H9 (cell line): Measurements from ENCODE around the gene CAVIN2. TPM values are rescaled to one million over a fixed set of nuclear protein-coding genes. Genes with fewer than 3 reads are reported as not detected.

Source experiments
- DNase-seq: peaks from one replicate; pipeline ENCODE4 v3.0.0-alpha.2; 2017
- H2AFZ ChIP-seq: one replicate; pipeline ENCODE4 v1.6.1; 2013; ENCODE audit warnings: mild to moderate bottlenecking, low read length, control low read depth, moderate library complexity
- H2AK5ac ChIP-seq: 2 replicates; pipeline ENCODE4 v1.6.1; 2013; ENCODE audit warnings: low read length, control low read depth, mixed read lengths; ENCODE audit not compliant: insufficient read length
- H2BK120ac ChIP-seq: one replicate; pipeline ENCODE4 v1.6.1; 2013; ENCODE audit warnings: low read depth, mild to moderate bottlenecking, low read length, control low read depth, inconsistent platforms; ENCODE audit not compliant: poor library complexity, severe bottlenecking
- H2BK12ac ChIP-seq: 2 replicates; pipeline ENCODE4 v1.6.1; 2013; ENCODE audit warnings: low read length, control low read depth, mixed read lengths, low read depth; ENCODE audit not compliant: insufficient read length
- H2BK15ac ChIP-seq: 2 replicates; pipeline ENCODE4 v1.6.1; 2013; ENCODE audit warnings: low read depth, low read length, control low read depth
- H2BK20ac ChIP-seq: one replicate; pipeline ENCODE4 v1.6.1; 2013; ENCODE audit warnings: low read depth, mild to moderate bottlenecking, low read length, control low read depth, inconsistent platforms; ENCODE audit not compliant: poor library complexity, severe bottlenecking
- H2BK5ac ChIP-seq: 2 replicates; pipeline ENCODE4 v1.6.1; 2013; ENCODE audit warnings: low read length, control low read depth, mixed read lengths; ENCODE audit not compliant: insufficient read length
- H3K14ac ChIP-seq: 2 replicates; pipeline ENCODE4 v1.6.1; 2013; ENCODE audit warnings: low read length, control low read depth; ENCODE audit not compliant: insufficient read depth
- H3K18ac ChIP-seq: 2 replicates; pipeline ENCODE4 v1.6.1; 2013; ENCODE audit warnings: low read depth, mild to moderate bottlenecking, mixed read lengths, low read length, control low read depth; ENCODE audit not compliant: insufficient read length
- H3K23ac ChIP-seq: 2 replicates; pipeline ENCODE4 v1.6.1; 2013; ENCODE audit warnings: low read length, control low read depth, mixed read lengths, low read depth; ENCODE audit not compliant: insufficient read length
- H3K23me2 ChIP-seq: 2 replicates; pipeline ENCODE4 v1.6.1; 2013; ENCODE audit warnings: low read depth, mild to moderate bottlenecking, mixed read lengths, low read length, control low read depth; ENCODE audit not compliant: insufficient read length, poor library complexity, severe bottlenecking
- H3K27ac ChIP-seq: 2 replicates; pipeline ENCODE4 v1.5.1; 2013; ENCODE audit warnings: low read length, control low read depth, mixed read lengths, low read depth; ENCODE audit not compliant: insufficient read length
- H3K27me3 ChIP-seq: 2 replicates; pipeline ENCODE4 v1.6.1; 2013; ENCODE audit warnings: low read length, control low read depth, inconsistent platforms; ENCODE audit not compliant: insufficient read depth
- H3K4ac ChIP-seq: 2 replicates; pipeline ENCODE4 v1.6.1; 2013; ENCODE audit warnings: low read depth, mild to moderate bottlenecking, control low read depth, inconsistent platforms, low read length, moderate library complexity
- H3K4me1 ChIP-seq: 2 replicates; pipeline ENCODE4 v1.6.1; 2013; ENCODE audit warnings: low read length, control low read depth, inconsistent platforms; ENCODE audit not compliant: insufficient read depth
- H3K4me2 ChIP-seq: 2 replicates; pipeline ENCODE4 v1.6.1; 2013; ENCODE audit warnings: low read length, control low read depth, mixed read lengths; ENCODE audit not compliant: insufficient read length, insufficient read depth
- H3K56ac ChIP-seq: 2 replicates; pipeline ENCODE4 v1.6.1; 2013; ENCODE audit warnings: low read depth, mild to moderate bottlenecking, mixed read lengths, low read length, control low read depth; ENCODE audit not compliant: insufficient read length
- H3K79me1 ChIP-seq: 2 replicates; pipeline ENCODE4 v1.6.1; 2013; ENCODE audit warnings: low read depth, mild to moderate bottlenecking, moderate library complexity, low read length, control low read depth, inconsistent platforms; ENCODE audit not compliant: insufficient read depth, poor library complexity, severe bottlenecking
- H3K79me2 ChIP-seq: 2 replicates; pipeline ENCODE4 v1.6.1; 2013; ENCODE audit warnings: low read length, control low read depth, inconsistent platforms; ENCODE audit not compliant: insufficient read depth
- H3K9ac ChIP-seq: 2 replicates; pipeline ENCODE4 v1.6.1; 2013; ENCODE audit warnings: low read length, control low read depth, mixed read lengths; ENCODE audit not compliant: insufficient read length; ENCODE audit errors: extremely low read depth
- H3K9me3 ChIP-seq: one replicate; pipeline ENCODE4 v1.6.1; 2013; ENCODE audit warnings: low read depth, low read length, inconsistent platforms; ENCODE audit not compliant: control insufficient read depth
- H3T11ph ChIP-seq: one replicate; pipeline ENCODE4 v1.6.1; 2013; ENCODE audit warnings: mild to moderate bottlenecking, low read length, control low read depth, inconsistent platforms
- H4K20me1 ChIP-seq: one replicate; pipeline ENCODE4 v1.6.1; 2013; ENCODE audit not compliant: control insufficient read depth, insufficient read length, insufficient read depth
- H4K5ac ChIP-seq: 2 replicates; pipeline ENCODE4 v1.6.1; 2013; ENCODE audit warnings: low read depth, mild to moderate bottlenecking, mixed read lengths, low read length, control low read depth; ENCODE audit not compliant: insufficient read length
- H4K8ac ChIP-seq: replicated peaks from 2 replicates; pipeline ENCODE4 v1.6.1; 2013; ENCODE audit warnings: low read length, control low read depth, mixed read lengths, low read depth; ENCODE audit not compliant: insufficient read length
- H4K91ac ChIP-seq: 2 replicates; pipeline ENCODE4 v1.6.1; 2013; ENCODE audit warnings: low read depth, mild to moderate bottlenecking, moderate library complexity, mixed read lengths, low read length, control low read depth; ENCODE audit not compliant: insufficient read length
- H3K27ac Mint-ChIP-seq, 3 experiments: 2 replicates in 2 of 3; 3 replicates in 1 of 3; pipeline ENCODE4 v1.8.0; 2020 to 2021; ENCODE audit warnings: mixed read lengths in 3 of 3, mild to moderate bottlenecking in 1 of 3, moderate library complexity in 1 of 3
- H3K27me3 Mint-ChIP-seq: 2 replicates; pipeline ENCODE4 v1.8.0; 2021; ENCODE audit warnings: low read depth, mild to moderate bottlenecking, moderate library complexity, mixed read lengths
- H3K36me3 Mint-ChIP-seq, 3 experiments: 2 replicates in 2 of 3; 3 replicates in 1 of 3; pipeline ENCODE4 v1.8.0; 2020 to 2021; ENCODE audit warnings: low read depth in 3 of 3, mixed read lengths in 3 of 3; ENCODE audit not compliant: insufficient read depth in 1 of 3
- H3K4me1 Mint-ChIP-seq, 2 experiments: 2 replicates each; pipeline ENCODE4 v1.8.0; 2020; ENCODE audit warnings: mixed read lengths in 2 of 2
- H3K4me3 Mint-ChIP-seq, 2 experiments: 2 replicates in 1 of 2; 3 replicates in 1 of 2; pipeline ENCODE4 v1.8.0; 2020 to 2021; ENCODE audit warnings: mild to moderate bottlenecking in 2 of 2, mixed read lengths in 2 of 2, moderate library complexity in 1 of 2
- H3K9me3 Mint-ChIP-seq, 2 experiments: 2 replicates in 1 of 2; 3 replicates in 1 of 2; pipeline ENCODE4 v1.8.0; 2020; ENCODE audit warnings: mild to moderate bottlenecking in 2 of 2, mixed read lengths in 2 of 2, moderate library complexity in 1 of 2
- WGBS: extraction: QIAGEN DNeasy Blood & Tissue Kit; methylation state at CpG from one replicate; pipeline ENCODE4 v1.1.7; 2013; ENCODE audit warnings: missing lambda C conversion rate, low lambda C conversion rate, mixed read lengths; ENCODE audit not compliant: insufficient read length; ENCODE audit errors: extremely low coverage; 5-methylcytosine and 5-hydroxymethylcytosine counted together
- total RNA-seq: library from RNA; stranded (reverse); gene quantifications from 2 replicates; pipeline ENCODE4 v1.2.1, GENCODE V29; 2021
- TF ChIP-seq, protein P1 (sequence below): fragments of 200-600 bp; sonication (generic); conservative IDR thresholded peaks from 3 replicates; pipeline ENCODE4 v1.8.0; 2021; ENCODE audit warnings: antibody characterized with exemption, mild to moderate bottlenecking

CAVIN2 gene
- total RNA-seq, 1 experiment from 2014 or later: not detected

DNA sequence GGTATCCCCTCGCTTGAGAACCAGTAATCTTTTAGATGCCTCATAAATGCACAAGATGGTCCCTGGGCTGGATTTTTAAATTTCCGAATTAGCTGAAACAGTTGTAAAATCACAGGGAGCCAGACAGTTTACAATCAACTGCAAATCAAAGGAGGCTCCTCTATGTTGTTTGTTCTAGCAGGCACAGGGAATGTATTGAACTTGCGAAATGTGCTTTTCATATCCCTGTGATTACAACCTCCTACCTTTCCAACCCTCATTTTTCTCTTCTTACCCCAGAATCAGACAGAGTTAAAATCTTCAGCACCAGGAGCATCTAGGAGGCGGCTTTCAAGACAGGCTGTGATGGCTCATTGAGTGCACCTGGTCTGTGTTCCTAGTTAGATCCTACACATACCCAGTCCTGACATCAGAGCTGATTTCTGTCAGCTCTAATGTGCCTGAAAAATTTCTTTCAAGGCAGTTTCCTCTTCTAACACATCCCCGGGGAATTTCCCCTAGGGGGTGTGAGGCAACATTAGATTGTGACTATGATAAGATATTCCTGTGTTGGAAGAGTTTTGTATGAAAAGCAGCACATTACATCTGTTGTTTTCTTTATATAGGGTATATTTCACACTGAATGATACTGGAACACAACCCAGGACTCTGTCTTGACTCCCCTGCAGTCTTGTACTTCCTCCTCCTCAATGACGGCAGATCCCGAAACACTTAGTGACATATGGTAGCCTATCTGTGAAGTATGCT is 17.9 kb upstream of the CAVIN2 start:
- Histone ChIP-seq H2BK15ac (no peak overlapping the region), H4K8ac (no peak overlapping the region), H3K4me2 (no peak overlapping the region), H2BK20ac (no peak overlapping the region), H3K27me3 (no peaks in the 10 kb centered on the region), H3K18ac (no peak overlapping the region), H3K56ac (no peak overlapping the region), H3K27ac (no peak overlapping the region), H3K4ac (no peak overlapping the region), H3K79me2 (no peaks in the 10 kb centered on the region), H3T11ph (no peak overlapping the region), H3K14ac (no peak overlapping the region), H3K4me1 (no peaks in the 10 kb centered on the region), H3K23me2 (no peaks in the 10 kb centered on the region), H2BK12ac (no peak overlapping the region), H4K20me1 (no peaks in the 10 kb centered on the region), H4K91ac (no peak overlapping the region), H3K23ac (no peak overlapping the region), H3K9ac (no peak overlapping the region), H2AFZ (no peak overlapping the region), H4K5ac (no peak overlapping the region), H2BK120ac (no peak overlapping the region), H3K9me3 (no peaks in the 10 kb centered on the region), H3K79me1 (no peaks in the 10 kb centered on the region), H2AK5ac (no peak overlapping the region), H2BK5ac (no peak overlapping the region)
- H3K4me1 Mint-ChIP-seq: peaks cover 27 to 35% of the 10 kb centered on the region in 2 experiments
- TF ChIP-seq, protein P1, sequence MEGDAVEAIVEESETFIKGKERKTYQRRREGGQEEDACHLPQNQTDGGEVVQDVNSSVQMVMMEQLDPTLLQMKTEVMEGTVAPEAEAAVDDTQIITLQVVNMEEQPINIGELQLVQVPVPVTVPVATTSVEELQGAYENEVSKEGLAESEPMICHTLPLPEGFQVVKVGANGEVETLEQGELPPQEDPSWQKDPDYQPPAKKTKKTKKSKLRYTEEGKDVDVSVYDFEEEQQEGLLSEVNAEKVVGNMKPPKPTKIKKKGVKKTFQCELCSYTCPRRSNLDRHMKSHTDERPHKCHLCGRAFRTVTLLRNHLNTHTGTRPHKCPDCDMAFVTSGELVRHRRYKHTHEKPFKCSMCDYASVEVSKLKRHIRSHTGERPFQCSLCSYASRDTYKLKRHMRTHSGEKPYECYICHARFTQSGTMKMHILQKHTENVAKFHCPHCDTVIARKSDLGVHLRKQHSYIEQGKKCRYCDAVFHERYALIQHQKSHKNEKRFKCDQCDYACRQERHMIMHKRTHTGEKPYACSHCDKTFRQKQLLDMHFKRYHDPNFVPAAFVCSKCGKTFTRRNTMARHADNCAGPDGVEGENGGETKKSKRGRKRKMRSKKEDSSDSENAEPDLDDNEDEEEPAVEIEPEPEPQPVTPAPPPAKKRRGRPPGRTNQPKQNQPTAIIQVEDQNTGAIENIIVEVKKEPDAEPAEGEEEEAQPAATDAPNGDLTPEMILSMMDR: no peak
- peaks cover 0 to 3% (median 0%) of the 10 kb centered on the region in 3 experiments; a peak in 2 of 7 replicates for H3K36me3 Mint-ChIP-seq
- H3K9me3 Mint-ChIP-seq: peaks cover 0 to 4% of the 10 kb centered on the region in 2 experiments; a peak in 3 of 5 replicates
- no peak overlapping the region for H3K4me3 Mint-ChIP-seq
- H3K27me3 Mint-ChIP-seq: no peaks in the 10 kb centered on the region; the same call in 1 of the 2 replicates
- DNase-seq: no peak
- WGBS: no CpG with 5 or more reads among the region's 7 CpGs
- H3K27ac Mint-ChIP-seq: no peak overlapping the region
